NT2/D1 (cell line): Measurements from ENCODE around the gene TCF25.
A peak's percentile ranks its signal among the peaks of the same experiment; 100 is the strongest.

Experiments used
- DNase-seq: peaks from one replicate; pipeline ENCODE4 v3.0.0-alpha.2; 2011; ENCODE audit warnings: low read depth, low spot score
- H3K27me3 ChIP-seq: 2 replicates; pipeline ENCODE4 v1.6.0; 2011; ENCODE audit warnings: mild to moderate bottlenecking; ENCODE audit not compliant: insufficient read length, insufficient read depth
- H3K36me3 ChIP-seq: 2 replicates; pipeline ENCODE4 v1.6.1; 2011; ENCODE audit warnings: mild to moderate bottlenecking, low read length, mixed read lengths; ENCODE audit not compliant: insufficient read depth, insufficient read length
- H3K4me1 ChIP-seq: 2 replicates; pipeline ENCODE4 v1.5.1; 2011; ENCODE audit not compliant: insufficient read depth, insufficient read length
- H3K4me3 ChIP-seq: 2 replicates; pipeline ENCODE4 v1.5.1; 2011; ENCODE audit warnings: low read depth; ENCODE audit not compliant: insufficient read length
- H3K9ac ChIP-seq: 2 replicates; pipeline ENCODE4 v1.6.0; 2011; ENCODE audit warnings: low read depth; ENCODE audit not compliant: insufficient read length
- H3K9me3 ChIP-seq: 2 replicates; pipeline ENCODE4 v1.5.1; 2011; ENCODE audit warnings: mild to moderate bottlenecking, low read length; ENCODE audit not compliant: insufficient read depth
- SUZ12 ChIP-seq: IDR thresholded peaks from 2 replicates; pipeline ENCODE4 v1.6.1; 2011; ENCODE audit not compliant: insufficient read length, insufficient read depth; ENCODE audit errors: extremely low read depth
- YY1 ChIP-seq: IDR thresholded peaks from 2 replicates; pipeline ENCODE4 v1.6.1; 2011; ENCODE audit not compliant: insufficient read length, insufficient read depth
- ZNF274 ChIP-seq: IDR thresholded peaks from 2 replicates; pipeline ENCODE4 v1.6.1; 2011; ENCODE audit warnings: mild to moderate bottlenecking, low read depth, low read length

Gene TCF25

DNA sequence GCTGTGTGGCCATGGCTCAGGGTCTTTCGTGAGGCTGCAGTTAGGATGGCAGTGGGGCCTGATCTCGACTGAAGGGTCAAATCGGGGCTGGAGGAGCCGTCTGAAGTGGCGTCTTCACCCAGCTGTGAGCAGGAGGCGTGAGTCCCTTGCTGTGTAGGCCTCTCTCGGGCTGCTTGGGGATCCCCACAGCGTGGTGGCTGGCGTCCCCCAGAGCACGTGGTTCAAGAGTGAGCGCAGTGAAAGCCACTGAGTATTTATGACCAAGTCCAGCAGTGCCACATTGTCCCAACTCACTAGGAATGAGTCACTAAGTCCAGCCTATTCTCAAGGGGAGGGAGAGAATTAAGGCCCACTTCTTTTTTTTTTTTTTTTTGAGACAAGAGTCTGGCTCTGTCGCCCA lies 11.7 kb upstream of the TCF25 start:
- no peak for DNase-seq

DNA sequence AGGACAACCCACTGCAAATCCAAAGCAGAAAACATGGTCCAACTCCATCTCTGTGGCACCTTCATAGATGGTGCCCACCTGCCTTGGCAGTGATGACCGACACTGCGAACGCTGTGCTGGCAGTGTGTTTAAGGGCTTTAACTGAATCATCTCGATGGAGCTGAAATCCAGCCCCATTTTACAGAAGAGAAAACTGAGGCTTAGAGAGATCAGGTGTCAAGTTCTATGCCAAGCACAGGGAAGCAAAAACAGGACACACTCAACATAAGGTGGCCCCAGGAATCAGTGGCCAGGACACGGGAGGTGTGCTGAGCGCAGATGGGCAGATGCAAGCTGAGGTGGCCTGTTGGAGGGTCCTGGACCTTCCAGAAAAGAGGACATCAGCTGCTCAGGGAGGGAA lies 10.7 kb upstream of the TCF25 start:
- Histone ChIP-seq H3K9me3 (peaks cover 10% of the 10 kb centered on the region), H3K9ac (no peak overlapping the region), H3K36me3 (peaks cover 42% of the 10 kb centered on the region), H3K4me3 (no peak overlapping the region), H3K27me3 (no peaks in the 10 kb centered on the region), H3K4me1 (peaks cover 14% of the 10 kb centered on the region)
- TF ChIP-seq ZNF274 (no peak), SUZ12 (no peak), YY1 (no peak)
- DNase-seq, result no peak

More for the DNA sequence above, 11.7 kb upstream of the TCF25 start:
- no peak for TF ChIP-seq SUZ12
- TF ChIP-seq YY1, result no peak
- TF ChIP-seq ZNF274, result no peak
- Histone ChIP-seq H3K36me3 (peaks cover 42% of the 10 kb centered on the region), H3K27me3 (no peaks in the 10 kb centered on the region), H3K4me3 (no peak overlapping the region), H3K4me1 (peaks cover 14% of the 10 kb centered on the region), H3K9me3 (no peaks in the 10 kb centered on the region), H3K9ac (no peak overlapping the region)

DNA sequence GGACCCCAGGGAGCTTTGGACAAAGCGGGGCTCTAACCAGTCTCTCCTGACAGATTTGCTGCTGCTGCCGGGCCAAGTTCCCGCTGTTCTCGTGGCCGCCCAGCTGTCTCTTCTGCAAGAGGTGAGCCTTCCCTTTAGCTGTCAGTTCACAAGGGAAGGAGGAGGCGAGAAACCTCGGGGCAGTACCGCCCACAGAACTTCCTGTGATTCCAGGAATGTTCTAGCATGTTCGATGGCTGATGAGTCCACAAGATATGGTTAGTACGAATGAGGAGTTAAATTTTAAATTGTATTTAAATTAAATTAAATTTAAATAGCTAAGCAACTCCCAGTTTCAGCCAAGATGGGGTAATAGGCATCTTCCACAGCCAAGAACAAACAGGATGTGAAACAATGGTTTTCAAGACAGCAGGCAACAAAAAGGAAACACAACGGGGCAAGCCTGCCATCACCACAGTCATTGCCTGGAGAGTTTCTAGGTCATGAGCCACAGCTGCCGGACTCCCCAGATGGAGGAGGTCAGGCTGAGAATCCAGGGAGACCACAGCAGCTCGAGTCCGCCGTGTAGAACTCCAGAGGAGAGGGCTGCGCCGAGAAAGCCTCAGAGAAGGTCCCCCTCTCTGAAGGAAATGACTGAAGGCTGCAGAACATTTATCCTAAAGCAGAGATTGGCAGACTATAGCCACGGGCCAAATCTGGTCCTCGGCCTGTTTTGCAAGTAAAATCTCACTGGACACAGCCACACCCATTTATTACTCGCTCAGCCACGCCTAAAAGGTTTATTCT lies 9.5 kb upstream of the TCF25 start:
- Histone ChIP-seq H3K27me3 (no peaks in the 10 kb centered on the region), H3K36me3 (peaks cover 47% of the 10 kb centered on the region), H3K9me3 (peaks cover 21% of the 10 kb centered on the region), H3K9ac (peak overlapping the region; percentile 17), H3K4me1 (peaks cover 14% of the 10 kb centered on the region), H3K4me3 (no peak overlapping the region)
- no peak for DNase-seq
- TF ChIP-seq YY1, result no peak
- no peak for TF ChIP-seq ZNF274
- TF ChIP-seq SUZ12, result no peak

DNA sequence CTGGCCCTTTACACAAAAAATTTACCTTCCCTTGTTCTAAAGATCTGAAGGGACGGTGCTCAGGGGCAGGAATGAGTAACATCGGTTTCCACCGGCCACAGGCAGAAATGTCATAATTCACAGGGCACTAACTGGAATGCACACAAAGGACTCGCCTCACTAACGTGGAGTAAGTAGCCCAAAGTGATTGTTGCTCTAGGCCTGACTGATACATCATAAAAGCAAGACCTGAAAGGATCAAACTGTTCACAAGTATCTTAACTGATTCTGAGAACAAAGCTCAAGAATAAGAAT lies 8.9 kb upstream of the TCF25 start:
- H3K4me3 ChIP-seq, result no peak overlapping the region
- TF ChIP-seq SUZ12 (no peak), YY1 (no peak), ZNF274 (no peak)
- H3K36me3 ChIP-seq, result peaks cover 52% of the 10 kb centered on the region
- peaks cover 18% of the 10 kb centered on the region for H3K4me1 ChIP-seq
- H3K27me3 ChIP-seq, result no peaks in the 10 kb centered on the region
- H3K9ac ChIP-seq, result no peak overlapping the region
- H3K9me3 ChIP-seq, result peaks cover 21% of the 10 kb centered on the region
- no peak for DNase-seq

DNA sequence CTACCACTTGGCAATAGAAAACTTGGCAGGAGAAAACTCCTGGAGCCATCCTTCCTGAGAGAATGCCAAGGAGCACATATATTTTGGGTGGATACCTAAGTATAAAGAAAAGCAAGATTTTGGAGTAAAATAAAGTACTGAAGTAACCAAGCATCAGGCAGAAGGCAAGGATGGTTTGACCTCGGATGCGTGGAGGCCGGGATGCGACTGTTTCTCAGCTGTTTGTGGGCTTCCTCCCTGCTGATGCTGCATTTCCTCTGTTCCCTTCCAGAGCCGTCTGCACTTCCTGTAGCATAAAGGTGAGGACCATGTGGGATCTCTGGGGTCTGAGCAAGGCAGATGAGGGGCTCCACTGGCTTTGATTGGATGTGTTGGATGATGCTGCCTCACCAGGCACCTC lies 5.5 kb upstream of the TCF25 start:
- no peak overlapping the region for H3K4me3 ChIP-seq
- peaks cover 14% of the 10 kb centered on the region for H3K4me1 ChIP-seq
- TF ChIP-seq ZNF274, result no peak
- no peak for TF ChIP-seq SUZ12
- TF ChIP-seq YY1, result no peak
- H3K9me3 ChIP-seq, result peaks cover 21% of the 10 kb centered on the region
- peaks cover 53% of the 10 kb centered on the region for H3K36me3 ChIP-seq
- H3K9ac ChIP-seq, result no peak overlapping the region
- no peaks in the 10 kb centered on the region for H3K27me3 ChIP-seq
- DNase-seq, result no peak

DNA sequence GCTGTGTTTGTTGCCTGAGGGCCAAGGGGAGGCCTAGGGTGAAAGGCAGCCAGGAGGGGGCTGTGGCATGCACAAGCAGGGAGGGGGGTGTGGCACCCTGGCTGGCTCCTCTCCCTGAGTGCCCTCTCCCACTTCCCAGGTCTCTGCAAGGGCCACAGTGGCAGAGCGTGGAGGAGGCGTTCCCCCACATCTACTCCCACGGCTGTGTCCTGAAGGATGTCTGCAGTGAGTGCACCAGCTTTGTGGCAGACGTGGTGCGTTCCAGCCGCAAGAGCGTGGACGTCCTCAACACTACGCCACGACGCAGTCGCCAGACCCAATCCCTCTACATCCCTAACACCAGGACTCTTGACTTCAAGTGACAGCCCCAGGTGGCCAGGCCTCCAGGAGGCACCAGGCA lies 3.5 kb upstream of the TCF25 start:
- no peak for DNase-seq
- Histone ChIP-seq H3K9ac (peak overlapping the region; percentile 4), H3K4me1 (peaks cover 6% of the 10 kb centered on the region), H3K4me3 (no peak overlapping the region), H3K27me3 (no peaks in the 10 kb centered on the region), H3K9me3 (peaks cover 26% of the 10 kb centered on the region), H3K36me3 (peaks cover 45% of the 10 kb centered on the region)
- TF ChIP-seq YY1 (no peak), ZNF274 (no peak), SUZ12 (no peak)

DNA sequence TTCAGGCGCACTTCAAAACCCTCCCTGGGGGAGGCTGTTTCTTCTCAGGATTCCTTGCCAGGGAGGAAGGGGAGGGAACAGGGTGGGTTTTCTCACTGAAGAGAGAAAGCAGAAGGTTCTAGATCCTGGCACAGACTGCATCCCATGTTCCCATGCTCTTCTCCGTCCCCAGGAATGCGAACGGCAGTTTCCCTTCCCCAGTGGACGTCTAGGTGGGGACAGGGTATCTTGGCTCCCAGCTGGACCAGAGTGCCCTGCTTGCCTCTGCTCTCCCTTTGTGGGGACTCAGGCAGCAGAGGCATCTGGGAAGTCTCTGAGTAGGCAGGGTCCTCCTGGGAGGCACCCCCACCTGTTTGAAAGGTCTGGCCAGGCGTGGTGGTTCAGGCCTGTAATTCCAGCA lies 3.0 kb upstream of the TCF25 start:
- no peak for TF ChIP-seq YY1
- TF ChIP-seq SUZ12, result no peak
- no peak for TF ChIP-seq ZNF274

More for the DNA sequence above, 3.0 kb upstream of the TCF25 start:
- H3K36me3 ChIP-seq, result peaks cover 45% of the 10 kb centered on the region
- H3K4me3 ChIP-seq, result no peak overlapping the region
- no peaks in the 10 kb centered on the region for H3K27me3 ChIP-seq
- H3K9ac ChIP-seq, result no peak overlapping the region
- DNase-seq, result no peak
- H3K4me1 ChIP-seq, result peaks cover 6% of the 10 kb centered on the region
- H3K9me3 ChIP-seq, result peaks cover 31% of the 10 kb centered on the region
